CD14-positive monocyte (primary cell): ENCODE measurements around the gene GALNT17. TPM values are rescaled to one million over a fixed set of nuclear protein-coding genes. Genes with fewer than 3 reads are reported as not detected.

Experiments
- DNase-seq, 3 donors: peaks; one replicate each; pipeline ENCODE4 v3.0.0-alpha.2; 2011 to 2022
- H2AFZ ChIP-seq: 2 replicates; pipeline ENCODE4 v1.6.0; 2012; ENCODE audit warnings: mild to moderate bottlenecking, low read depth, low read length, inconsistent platforms; ENCODE audit not compliant: insufficient read depth, poor library complexity, severe bottlenecking
- H3K27ac ChIP-seq, 2 donors: 1 replicate in 1 of 2; 2 replicates in 1 of 2; pipeline ENCODE4 v1.5.1; 2012 to 2013; ENCODE audit warnings: low read length in 2 of 2, control low read depth in 1 of 2, inconsistent platforms in 1 of 2, low read depth in 1 of 2, mild to moderate bottlenecking in 1 of 2
- H3K27me3 ChIP-seq, 2 donors: one replicate each; pipeline versions ENCODE4 v1.6.0 to v1.6.1; 2011 to 2013; ENCODE audit warnings: low read length in 2 of 2; ENCODE audit not compliant: control insufficient read depth in 2 of 2, insufficient read depth in 2 of 2
- H3K36me3 ChIP-seq, 2 donors: replicated peaks in 1 of 2; 1 replicate in 1 of 2; 2 replicates in 1 of 2; pipeline versions ENCODE4 v1.5.1 to v1.6.1; 2012 to 2013; ENCODE audit warnings: low read length in 2 of 2, control low read depth in 1 of 2, inconsistent platforms in 1 of 2, mild to moderate bottlenecking in 1 of 2; ENCODE audit not compliant: insufficient read depth in 2 of 2, control insufficient read depth in 1 of 2
- H3K4me1 ChIP-seq, 2 donors: 1 replicate in 1 of 2; 2 replicates in 1 of 2; pipeline versions ENCODE4 v1.5.1 to v1.6.1; 2012 to 2013; ENCODE audit warnings: low read length in 2 of 2, control low read depth in 1 of 2, inconsistent platforms in 1 of 2, mild to moderate bottlenecking in 1 of 2, moderate library complexity in 1 of 2; ENCODE audit not compliant: insufficient read depth in 2 of 2, control insufficient read depth in 1 of 2
- H3K4me2 ChIP-seq: replicated peaks from 2 replicates; pipeline ENCODE3; 2012; ENCODE audit warnings: low read length, moderate library complexity, mild to moderate bottlenecking; ENCODE audit not compliant: poor library complexity, severe bottlenecking; ENCODE audit errors: extremely low read depth
- H3K4me3 ChIP-seq, 3 experiments: fragments of 200-600 bp in 1 of 3; sonication (generic) in 1 of 3; replicated peaks in 1 of 3; 1 replicate in 2 of 3; 2 replicates in 1 of 3; pipeline ENCODE4 v1.5.1; 2011 to 2013; ENCODE audit warnings: low read length in 3 of 3, mild to moderate bottlenecking in 3 of 3, control low read depth in 2 of 3, low read depth in 2 of 3, inconsistent platforms in 1 of 3, moderate library complexity in 1 of 3
- H3K79me2 ChIP-seq: 2 replicates; pipeline ENCODE4 v1.6.0; 2012; ENCODE audit warnings: mild to moderate bottlenecking, control low read depth, inconsistent platforms, low read length, moderate library complexity; ENCODE audit not compliant: insufficient read depth
- H3K9ac ChIP-seq: 2 replicates; pipeline ENCODE4 v1.6.0; 2017; ENCODE audit warnings: low read length, mild to moderate bottlenecking; ENCODE audit not compliant: insufficient read depth, poor library complexity, severe bottlenecking
- H3K9me3 ChIP-seq, 2 donors: replicated peaks in 1 of 2; 1 replicate in 1 of 2; 2 replicates in 1 of 2; pipeline versions ENCODE4 v1.5.1 to v1.6.1; 2012 to 2013; ENCODE audit warnings: low read length in 2 of 2, control low read depth in 1 of 2; ENCODE audit not compliant: control insufficient read depth in 1 of 2, insufficient read depth in 1 of 2
- H4K20me1 ChIP-seq: 2 replicates; pipeline ENCODE4 v1.6.0; 2012; ENCODE audit warnings: mild to moderate bottlenecking, low read length, control low read depth, moderate library complexity; ENCODE audit not compliant: insufficient read depth
- H3K27ac Mint-ChIP-seq, 7 donors: one replicate each; pipeline ENCODE4 v1.8.0; 2020; ENCODE audit warnings: mild to moderate bottlenecking in 7 of 7, mixed read lengths in 7 of 7, moderate library complexity in 6 of 7, inconsistent platforms in 2 of 7
- H3K27me3 Mint-ChIP-seq, 3 donors: one replicate each; pipeline ENCODE4 v1.8.0; 2021 to 2022; ENCODE audit warnings: low read depth in 3 of 3, mild to moderate bottlenecking in 3 of 3, mixed read lengths in 3 of 3, moderate library complexity in 3 of 3, inconsistent platforms in 1 of 3
- H3K36me3 Mint-ChIP-seq, 2 donors: one replicate each; pipeline ENCODE4 v1.8.0; 2020; ENCODE audit warnings: mixed read lengths in 2 of 2, inconsistent platforms in 1 of 2, mild to moderate bottlenecking in 1 of 2
- H3K4me1 Mint-ChIP-seq: one replicate; pipeline ENCODE4 v1.8.0; 2020; ENCODE audit warnings: mild to moderate bottlenecking, mixed read lengths
- H3K4me3 Mint-ChIP-seq, 2 donors: one replicate each; pipeline ENCODE4 v1.8.0; 2020; ENCODE audit warnings: mild to moderate bottlenecking in 2 of 2, mixed read lengths in 2 of 2, moderate library complexity in 1 of 2
- H3K9me3 Mint-ChIP-seq, 7 donors: one replicate each; pipeline ENCODE4 v1.8.0; 2020 to 2022; ENCODE audit warnings: mixed read lengths in 7 of 7, mild to moderate bottlenecking in 6 of 7, moderate library complexity in 6 of 7, inconsistent platforms in 2 of 7
- CTCF ChIP-seq: fragments of 200-600 bp; IDR thresholded peaks from one replicate; pipeline ENCODE4 v1.8.0; 2022; ENCODE audit warnings: antibody characterized with exemption, mild to moderate bottlenecking
- WGBS: methylation state at CpG from one replicate; pipeline ENCODE4 v1.1.5; 2013; ENCODE audit warnings: missing lambda C conversion rate; ENCODE audit not compliant: insufficient coverage; 5-methylcytosine and 5-hydroxymethylcytosine counted together
- intact Hi-C, 2 donors: fragments of 100-400 bp; cut with micrococcal nuclease; formaldehyde crosslinking; loops; one replicate each; pipeline versions ENCODE4 v1.15.0 to v1.15.1; 2023
- polyA plus RNA-seq, 3 donors: library from polyadenylated mRNA; depleted of rRNA in 1 of 3; unstranded in 2 of 3; stranded (reverse) in 1 of 3; fragments of 300-500 nt in 2 of 3; fragments of >200 nt in 1 of 3; fragmentation: Illumina TruSeq in 2 of 3; gene quantifications; 1 replicate in 2 of 3; 2 replicates in 1 of 3; pipeline ENCODE4 v1.2.3, GENCODE V29; 2012 to 2021

The GALNT17 gene
- polyA plus RNA-seq, 3 donors = not detected

GRCh38 chr7:71385330-71385729 is 253.4 kb downstream of the GALNT17 start:
- Mint-ChIP-seq H3K27me3 (peaks cover 0 to 4% (median 0%) of the 10 kb centered on the region in 3 donors), H3K27ac (no peak overlapping the region), H3K36me3 (no peaks in the 10 kb centered on the region), H3K4me1 (no peaks in the 10 kb centered on the region), H3K9me3 (peaks cover 9 to 46% (median 34%) of the 10 kb centered on the region in 7 donors), H3K4me3 (no peak overlapping the region)
- Histone ChIP-seq H3K27ac (no peak overlapping the region), H3K9ac (no peak overlapping the region), H2AFZ (no peak overlapping the region), H4K20me1 (no peaks in the 10 kb centered on the region), H3K27me3 (no peaks in the 10 kb centered on the region), H3K79me2 (no peaks in the 10 kb centered on the region), H3K4me1 (no peaks in the 10 kb centered on the region), H3K4me2 (no peak overlapping the region), H3K9me3 (peaks cover 34 to 70% of the 10 kb centered on the region in 2 donors), H3K36me3 (no peaks in the 10 kb centered on the region), H3K4me3 (no peak overlapping the region)
- 89% methylated on average over 3 of the region's 5 CpGs for WGBS
- no peak for DNase-seq
- no peak for TF ChIP-seq CTCF
- intact Hi-C loops = no loop called here

- intact Hi-C loops = no loop called here
- Mint-ChIP-seq H3K27me3 (peaks cover 0 to 4% (median 0%) of the 10 kb centered on the region in 3 donors), H3K27ac (no peak overlapping the region), H3K4me3 (no peak overlapping the region), H3K9me3 (peaks cover 11 to 42% (median 29%) of the 10 kb centered on the region in 7 donors), H3K4me1 (no peaks in the 10 kb centered on the region), H3K36me3 (no peaks in the 10 kb centered on the region)
- Histone ChIP-seq H3K9ac (no peak overlapping the region), H4K20me1 (no peaks in the 10 kb centered on the region), H3K27me3 (no peaks in the 10 kb centered on the region), H3K9me3 (peaks cover 33 to 70% of the 10 kb centered on the region in 2 donors), H3K4me2 (no peak overlapping the region), H2AFZ (no peak overlapping the region), H3K27ac (no peak overlapping the region), H3K4me1 (no peaks in the 10 kb centered on the region), H3K4me3 (no peak overlapping the region), H3K36me3 (no peaks in the 10 kb centered on the region), H3K79me2 (no peaks in the 10 kb centered on the region)
- WGBS = 91% methylated on average over 4 of the region's 12 CpGs
- no peak for DNase-seq
- no peak for TF ChIP-seq CTCF
Observed at GRCh38 chr7:71386152-71386785, 254.3 kb downstream of the GALNT17 start.
